Thymus (tissue), 11 donors: ENCODE measurements around the gene GLYR1. TPM values are rescaled to one million over a fixed set of nuclear protein-coding genes. Genes with fewer than 3 reads are reported as not detected.

Source experiments
- DNase-seq, 9 donors: peaks; one replicate each; pipeline ENCODE4 v3.0.0-alpha.2; 2013; ENCODE audit warnings: low spot score in 9 of 9, low read depth in 6 of 9, missing footprints in 1 of 9
- H3K27ac ChIP-seq, 2 donors: one replicate each; pipeline ENCODE4 v1.5.1; 2013; ENCODE audit warnings: control low read depth in 1 of 2, low read depth in 1 of 2, low read length in 1 of 2, mild to moderate bottlenecking in 1 of 2, moderate library complexity in 1 of 2
- H3K27me3 ChIP-seq, 2 donors: one replicate each; pipeline ENCODE4 v1.5.1; 2013; ENCODE audit warnings: low read length in 1 of 2; ENCODE audit not compliant: control insufficient read depth in 2 of 2, insufficient read depth in 1 of 2
- H3K36me3 ChIP-seq, 2 donors: one replicate each; pipeline ENCODE4 v1.5.1; 2013; ENCODE audit warnings: low read length in 1 of 2, mild to moderate bottlenecking in 1 of 2, moderate library complexity in 1 of 2; ENCODE audit not compliant: control insufficient read depth in 2 of 2, insufficient read depth in 2 of 2
- H3K4me1 ChIP-seq, 2 donors: one replicate each; pipeline ENCODE4 v1.5.1; 2013; ENCODE audit warnings: low read length in 2 of 2; ENCODE audit not compliant: control insufficient read depth in 2 of 2, insufficient read depth in 2 of 2
- H3K4me3 ChIP-seq, 2 donors: one replicate each; pipeline ENCODE4 v1.5.1; 2013; ENCODE audit warnings: low read length in 2 of 2, control low read depth in 1 of 2, mild to moderate bottlenecking in 1 of 2
- H3K9me3 ChIP-seq, 2 donors: one replicate each; pipeline ENCODE4 v1.5.1; 2013; ENCODE audit warnings: low read length in 1 of 2, mild to moderate bottlenecking in 1 of 2; ENCODE audit not compliant: control insufficient read depth in 2 of 2, insufficient read depth in 1 of 2
- WGBS: extraction: QIAGEN DNeasy Blood & Tissue Kit; methylation state at CpG from one replicate; pipeline ENCODE4 v1.1.7; 2013; 5-methylcytosine and 5-hydroxymethylcytosine counted together
- polyA plus RNA-seq: library from polyadenylated mRNA; stranded (reverse); fragments of 200-250 nt; gene quantifications from one replicate; pipeline ENCODE4 v1.2.3, GENCODE V29; 2013
- total RNA-seq: library from RNA; stranded (reverse); fragments of 120-200 nt; gene quantifications from one replicate; pipeline ENCODE4 v1.2.4, GENCODE V29; 2013
- donor health status: healthy.

Gene GLYR1
- total and polyA plus RNA-seq, 2 donors: 36.4 to 59.1 TPM

- Histone ChIP-seq H3K36me3 (peaks cover 65 to 80% of the 10 kb centered on the region in 2 donors), H3K9me3 (no peaks in the 10 kb centered on the region), H3K27ac (no peak overlapping the region), H3K4me3 (no peak overlapping the region), H3K27me3 (no peaks in the 10 kb centered on the region), H3K4me1 (no peaks in the 10 kb centered on the region)
- 98% methylated on average over 5 of the region's 5 CpGs for WGBS
- no peak for DNase-seq
These were observed 7.1 kb downstream of the GLYR1 start for GRCh38 chr16:4839942-4840341.

- peaks cover 66 to 83% of the 10 kb centered on the region in 2 donors for H3K36me3 ChIP-seq
- no peaks in the 10 kb centered on the region for H3K27me3 ChIP-seq
- DNase-seq: no peak
- 97% methylated on average over 13 of the region's 13 CpGs for WGBS
- H3K27ac ChIP-seq: no peak overlapping the region
- H3K9me3 ChIP-seq: no peaks in the 10 kb centered on the region
- H3K4me3 ChIP-seq: no peak overlapping the region
- H3K4me1 ChIP-seq: no peaks in the 10 kb centered on the region
These were observed 9.2 kb downstream of the GLYR1 start for GRCh38 chr16:4837733-4838501.

- Histone ChIP-seq H3K36me3 (peaks cover 66 to 85% of the 10 kb centered on the region in 2 donors), H3K27ac (no peak overlapping the region), H3K4me3 (no peak overlapping the region), H3K4me1 (no peaks in the 10 kb centered on the region), H3K27me3 (no peaks in the 10 kb centered on the region), H3K9me3 (no peaks in the 10 kb centered on the region)
- 98% methylated on average over 2 of the region's 2 CpGs for WGBS
- no peak for DNase-seq
These were observed 10.4 kb downstream of the GLYR1 start for GRCh38 chr16:4836727-4837126.

- no peaks in the 10 kb centered on the region for H3K27me3 ChIP-seq
- H3K4me1 ChIP-seq: no peaks in the 10 kb centered on the region
- no peak overlapping the region for H3K4me3 ChIP-seq
- H3K36me3 ChIP-seq: peaks cover 71 to 85% of the 10 kb centered on the region in 2 donors
- no peak overlapping the region for H3K27ac ChIP-seq
- no peak for DNase-seq
- H3K9me3 ChIP-seq: no peaks in the 10 kb centered on the region
- 92% methylated on average over 1 of the region's 1 CpG for WGBS
These were observed 13.5 kb downstream of the GLYR1 start for GRCh38 chr16:4833584-4833983.

GRCh38 chr16:4832698-4833343 is 14.3 kb downstream of the GLYR1 start:
- H3K4me3 ChIP-seq: no peak overlapping the region
- 96% methylated on average over 6 of the region's 6 CpGs for WGBS

GRCh38 chr16:4831616-4832015 is 15.5 kb downstream of the GLYR1 start:
- no peak for DNase-seq
- Histone ChIP-seq H3K4me3 (no peak overlapping the region), H3K27ac (no peak overlapping the region), H3K9me3 (no peaks in the 10 kb centered on the region), H3K4me1 (no peaks in the 10 kb centered on the region), H3K36me3 (peaks cover 75 to 82% of the 10 kb centered on the region in 2 donors), H3K27me3 (no peaks in the 10 kb centered on the region)
- WGBS: 97% methylated on average over 8 of the region's 8 CpGs

More at GRCh38 chr16:4832698-4833343, 14.3 kb downstream of the GLYR1 start:
- Histone ChIP-seq H3K27ac (no peak overlapping the region), H3K9me3 (no peaks in the 10 kb centered on the region), H3K4me1 (no peaks in the 10 kb centered on the region), H3K36me3 (peaks cover 69 to 83% of the 10 kb centered on the region in 2 donors), H3K27me3 (no peaks in the 10 kb centered on the region)
- DNase-seq: no peak

GRCh38 chr16:4830408-4830807 is 16.7 kb downstream of the GLYR1 start:
- Histone ChIP-seq H3K36me3 (peaks cover 80 to 83% of the 10 kb centered on the region in 2 donors), H3K4me3 (no peak overlapping the region), H3K27me3 (no peaks in the 10 kb centered on the region), H3K27ac (no peak overlapping the region), H3K9me3 (no peaks in the 10 kb centered on the region), H3K4me1 (no peaks in the 10 kb centered on the region)
- WGBS: 93% methylated on average over 7 of the region's 7 CpGs
- no peak for DNase-seq

- no peak overlapping the region for H3K4me3 ChIP-seq
These were observed 18.3 kb downstream of the GLYR1 start for GRCh38 chr16:4828567-4829321.

GRCh38 chr16:4826980-4827379 is 20.1 kb downstream of the GLYR1 start:
- Histone ChIP-seq H3K36me3 (peaks cover 81 to 82% of the 10 kb centered on the region in 2 donors), H3K9me3 (no peaks in the 10 kb centered on the region), H3K27me3 (no peaks in the 10 kb centered on the region), H3K27ac (no peak overlapping the region), H3K4me1 (no peaks in the 10 kb centered on the region), H3K4me3 (no peak overlapping the region)
- DNase-seq: no peak
- 98% methylated on average over 10 of the region's 10 CpGs for WGBS

More at GRCh38 chr16:4828567-4829321, 18.3 kb downstream of the GLYR1 start:
- H3K4me1 ChIP-seq: no peaks in the 10 kb centered on the region
- peaks cover 81 to 85% of the 10 kb centered on the region in 2 donors for H3K36me3 ChIP-seq
- DNase-seq: no peak
- H3K27me3 ChIP-seq: no peaks in the 10 kb centered on the region
- 98% methylated on average over 11 of the region's 11 CpGs for WGBS
- no peak overlapping the region for H3K27ac ChIP-seq
- no peaks in the 10 kb centered on the region for H3K9me3 ChIP-seq
